Brain microvascular endothelial cell (primary cell): Measurements from ENCODE around the gene NRF1.

Source experiments
- DNase-seq: peaks from one replicate; pipeline ENCODE4 v3.0.0-alpha.2; 2020
- H3K27ac ChIP-seq: fragments of 250-450 bp; sonication (Bioruptor Pico); 2 replicates; pipeline ENCODE4 v1.5.1; 2020; ENCODE audit warnings: mild to moderate bottlenecking, moderate library complexity
- H3K27me3 ChIP-seq: fragments of 250-450 bp; sonication (Bioruptor Pico); replicated peaks from 2 replicates; pipeline ENCODE4 v1.5.1; 2020; ENCODE audit warnings: mild to moderate bottlenecking
- H3K36me3 ChIP-seq: fragments of 250-450 bp; sonication (Bioruptor Pico); replicated peaks from 2 replicates; pipeline ENCODE4 v1.5.1; 2020; ENCODE audit warnings: mild to moderate bottlenecking
- H3K4me3 ChIP-seq: 2 replicates; pipeline ENCODE4 v1.5.1; 2011; ENCODE audit warnings: low read depth, mild to moderate bottlenecking, control low read depth, low read length, moderate library complexity
- CTCF ChIP-seq: IDR thresholded peaks from 2 replicates; pipeline ENCODE4 v1.5.1; 2011; ENCODE audit warnings: low read depth, mild to moderate bottlenecking, moderate library complexity, low read length, control low read depth, inconsistent platforms; ENCODE audit errors: missing control alignments
- in situ Hi-C: cut with HindIII; loops from 2 replicates; pipeline ENCODE4 v1.10.0; 2017; ENCODE audit warnings: low sequenced_read_pairs, low pct_ligation_motif_present

Gene NRF1

DNA sequence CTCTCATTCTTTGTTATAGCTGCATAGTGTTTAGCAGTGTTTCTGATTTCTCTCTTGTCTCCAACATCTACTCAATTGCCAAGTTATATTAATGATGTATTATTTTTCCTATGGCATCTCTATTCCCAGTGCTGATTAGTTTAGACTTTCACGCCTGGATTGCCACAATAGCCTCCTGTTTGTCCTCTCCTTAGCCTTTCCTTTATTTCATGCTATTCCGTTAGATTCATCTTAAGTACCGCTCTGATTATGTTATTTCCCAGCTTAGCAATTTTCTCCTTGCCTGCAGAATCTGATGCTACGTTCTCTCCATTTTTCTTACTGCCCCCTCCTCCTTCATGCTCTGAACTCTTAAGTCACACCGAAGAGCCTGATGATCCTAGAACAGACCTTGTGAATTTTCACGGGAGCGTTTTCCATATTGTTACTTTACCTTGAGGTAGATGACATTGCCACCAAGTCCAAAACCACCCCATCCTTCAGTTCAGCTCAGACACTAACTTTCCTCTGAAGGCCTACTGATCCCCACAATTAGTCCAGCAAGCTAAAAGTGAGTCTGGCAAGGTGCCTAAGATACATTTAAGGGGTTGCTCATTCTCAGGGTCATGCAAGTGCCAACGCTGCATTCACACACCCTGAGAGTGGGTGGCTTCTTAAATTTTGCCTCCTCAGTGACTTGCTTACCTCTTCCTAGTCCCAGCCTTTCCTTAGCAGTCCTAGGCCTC, 6.6 kb upstream of the NRF1 start:
- Histone ChIP-seq H3K27ac (no peak overlapping the region), H3K36me3 (no peaks in the 10 kb centered on the region), H3K27me3 (no peaks in the 10 kb centered on the region), H3K4me3 (no peak overlapping the region)
- no peak for DNase-seq
- no peak for TF ChIP-seq CTCF
- in situ Hi-C loops = no loop called here

- no peak for DNase-seq
- Histone ChIP-seq H3K27me3 (no peaks in the 10 kb centered on the region), H3K27ac (no peak overlapping the region), H3K4me3 (no peak overlapping the region), H3K36me3 (no peaks in the 10 kb centered on the region)
- in situ Hi-C loops = no loop called here
- no peak for TF ChIP-seq CTCF
These were observed 5.4 kb upstream of the NRF1 start for GRCh38 chr7:129605960-129606614.

GRCh38 chr7:129606803-129607202, 4.7 kb upstream of the NRF1 start:
- H3K27ac ChIP-seq = no peak overlapping the region
- no peak for DNase-seq

DNA sequence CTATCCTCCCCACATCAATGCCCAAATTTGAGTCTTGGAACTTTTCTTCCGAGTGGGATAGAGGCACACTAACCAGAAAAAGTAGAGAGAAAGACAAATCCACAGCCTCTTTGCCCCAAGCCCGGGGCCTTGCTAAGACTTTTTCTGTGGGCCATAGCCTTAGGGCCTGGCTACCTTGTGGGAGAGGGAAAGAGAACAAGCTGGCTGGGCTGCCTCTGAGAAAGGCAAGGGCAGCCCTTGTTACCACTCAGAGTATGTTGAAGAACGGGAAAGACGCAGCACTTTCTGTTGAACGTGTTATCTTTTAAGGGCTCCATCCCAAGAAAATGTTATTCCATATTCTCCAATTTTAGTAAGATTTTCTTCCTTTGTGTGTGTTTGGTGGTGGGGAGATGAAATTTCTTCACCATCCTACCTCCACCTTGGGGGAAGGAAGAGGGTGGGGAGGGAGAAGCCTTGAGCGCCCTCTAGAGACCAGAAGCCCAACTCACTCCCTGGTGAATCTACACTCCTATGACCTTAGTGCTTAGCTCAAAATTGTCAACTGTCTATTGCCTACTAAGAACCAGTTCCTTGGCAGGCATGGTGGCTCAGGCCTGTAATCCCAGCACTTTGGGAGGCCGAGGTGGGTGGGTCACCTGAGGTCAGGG, 3.9 kb upstream of the NRF1 start:
- TF ChIP-seq CTCF = peak; percentile 79
- in situ Hi-C loops = no loop called here
- Histone ChIP-seq H3K4me3 (no peak overlapping the region), H3K36me3 (no peaks in the 10 kb centered on the region), H3K27ac (no peak overlapping the region), H3K27me3 (no peaks in the 10 kb centered on the region)
- no peak for DNase-seq

More at GRCh38 chr7:129606803-129607202, 4.7 kb upstream of the NRF1 start:
- H3K4me3 ChIP-seq = no peak overlapping the region
- no peak for TF ChIP-seq CTCF
- no peaks in the 10 kb centered on the region for H3K36me3 ChIP-seq
- H3K27me3 ChIP-seq = no peaks in the 10 kb centered on the region
- in situ Hi-C loops = no loop called here

DNA sequence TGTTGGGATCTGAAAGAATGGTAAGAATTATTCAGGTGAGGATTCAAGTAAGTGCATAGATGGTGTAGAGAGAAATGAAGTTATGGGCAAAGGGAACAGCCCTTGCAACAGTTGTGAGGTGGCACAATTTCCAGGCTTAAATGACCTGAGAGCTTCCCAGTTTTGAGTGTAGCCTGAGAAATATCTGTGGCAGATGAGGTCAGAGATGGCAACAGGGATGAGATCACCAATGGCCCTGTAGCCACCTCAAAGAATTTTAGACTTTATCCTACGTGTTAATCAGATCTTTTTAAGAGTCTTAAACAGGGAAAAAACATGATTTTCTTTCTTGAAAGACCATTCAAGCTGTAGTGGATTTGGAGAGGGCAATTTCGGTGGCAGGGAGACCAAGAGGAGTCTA, 1.9 kb upstream of the NRF1 start:
- no peak overlapping the region for H3K4me3 ChIP-seq
- no peak for DNase-seq
- in situ Hi-C loops = no loop called here
- H3K27me3 ChIP-seq = no peaks in the 10 kb centered on the region
- no peak for TF ChIP-seq CTCF
- no peaks in the 10 kb centered on the region for H3K36me3 ChIP-seq
- H3K27ac ChIP-seq = no peak overlapping the region
